Thyroid gland (tissue), 4 donors: ENCODE measurements around the gene LRRFIP2.

Source experiments
- POLR2A ChIP-seq, 2 donors: fragments of 450-650 bp; IDR thresholded peaks; one replicate each; pipeline ENCODE4 v1.6.1; 2017; ENCODE audit warnings: antibody characterized with exemption in 2 of 2, mild to moderate bottlenecking in 2 of 2, moderate library complexity in 1 of 2
- TF ChIP-seq, protein P1 (sequence below), 6 experiments: fragments of 200-600 bp in 3 of 6; fragments of 450-650 bp in 3 of 6; sonication (generic) in 3 of 6; IDR thresholded peaks; one replicate each; pipeline ENCODE4 v1.5.1; 2016 to 2019; ENCODE audit warnings: antibody characterized with exemption in 6 of 6, mild to moderate bottlenecking in 2 of 6, inconsistent platforms in 1 of 6, moderate library complexity in 1 of 6

GRCh38 chr3:37161351-37161750, 13.0 kb downstream of the LRRFIP2 start:
- TF ChIP-seq, protein P1, sequence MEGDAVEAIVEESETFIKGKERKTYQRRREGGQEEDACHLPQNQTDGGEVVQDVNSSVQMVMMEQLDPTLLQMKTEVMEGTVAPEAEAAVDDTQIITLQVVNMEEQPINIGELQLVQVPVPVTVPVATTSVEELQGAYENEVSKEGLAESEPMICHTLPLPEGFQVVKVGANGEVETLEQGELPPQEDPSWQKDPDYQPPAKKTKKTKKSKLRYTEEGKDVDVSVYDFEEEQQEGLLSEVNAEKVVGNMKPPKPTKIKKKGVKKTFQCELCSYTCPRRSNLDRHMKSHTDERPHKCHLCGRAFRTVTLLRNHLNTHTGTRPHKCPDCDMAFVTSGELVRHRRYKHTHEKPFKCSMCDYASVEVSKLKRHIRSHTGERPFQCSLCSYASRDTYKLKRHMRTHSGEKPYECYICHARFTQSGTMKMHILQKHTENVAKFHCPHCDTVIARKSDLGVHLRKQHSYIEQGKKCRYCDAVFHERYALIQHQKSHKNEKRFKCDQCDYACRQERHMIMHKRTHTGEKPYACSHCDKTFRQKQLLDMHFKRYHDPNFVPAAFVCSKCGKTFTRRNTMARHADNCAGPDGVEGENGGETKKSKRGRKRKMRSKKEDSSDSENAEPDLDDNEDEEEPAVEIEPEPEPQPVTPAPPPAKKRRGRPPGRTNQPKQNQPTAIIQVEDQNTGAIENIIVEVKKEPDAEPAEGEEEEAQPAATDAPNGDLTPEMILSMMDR (IDR thresholded peaks at IDR 0.05): no peak
- TF ChIP-seq POLR2A (IDR thresholded peaks at IDR 0.05): no peak
